Fibroblast of pulmonary artery (primary cell): ENCODE measurements around the gene LRRC47.

Experiments used
- DNase-seq: peaks from one replicate; pipeline ENCODE4 v3.0.0-alpha.2; 2010; ENCODE audit warnings: low read depth
- H3K4me3 ChIP-seq: replicated peaks from 2 replicates; pipeline ENCODE4 v1.5.1; 2011; ENCODE audit warnings: low read depth, mild to moderate bottlenecking, control low read depth, low read length, moderate library complexity
- TF ChIP-seq, protein P1 (sequence below): IDR thresholded peaks from 2 replicates; pipeline ENCODE4 v1.5.1; 2011; ENCODE audit warnings: mild to moderate bottlenecking, control low read depth, low read length, inconsistent platforms; ENCODE audit errors: missing control alignments

Gene LRRC47

DNA sequence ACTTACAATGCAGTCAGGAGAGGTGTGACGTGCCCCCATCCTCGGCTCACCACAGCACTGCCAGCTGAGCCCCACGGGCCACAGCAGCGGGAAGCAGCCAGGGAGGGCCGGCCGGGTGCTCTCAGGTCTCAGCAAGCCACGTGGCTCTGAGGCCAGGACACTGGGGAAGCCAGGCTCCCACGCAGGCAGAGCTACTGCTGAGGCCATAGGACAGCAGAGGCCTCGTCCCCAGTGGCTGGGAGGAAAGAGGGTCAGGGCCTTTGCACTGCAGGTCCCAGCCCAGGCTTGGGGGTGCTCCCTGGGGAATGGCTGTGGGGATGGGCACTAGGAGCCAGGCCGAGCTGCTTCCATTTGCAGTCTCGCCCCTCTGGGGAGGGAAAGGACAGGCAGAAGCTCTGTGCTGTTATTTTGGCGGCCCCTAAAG, 5.8 kb downstream of the LRRC47 start:
- TF ChIP-seq, protein P1, sequence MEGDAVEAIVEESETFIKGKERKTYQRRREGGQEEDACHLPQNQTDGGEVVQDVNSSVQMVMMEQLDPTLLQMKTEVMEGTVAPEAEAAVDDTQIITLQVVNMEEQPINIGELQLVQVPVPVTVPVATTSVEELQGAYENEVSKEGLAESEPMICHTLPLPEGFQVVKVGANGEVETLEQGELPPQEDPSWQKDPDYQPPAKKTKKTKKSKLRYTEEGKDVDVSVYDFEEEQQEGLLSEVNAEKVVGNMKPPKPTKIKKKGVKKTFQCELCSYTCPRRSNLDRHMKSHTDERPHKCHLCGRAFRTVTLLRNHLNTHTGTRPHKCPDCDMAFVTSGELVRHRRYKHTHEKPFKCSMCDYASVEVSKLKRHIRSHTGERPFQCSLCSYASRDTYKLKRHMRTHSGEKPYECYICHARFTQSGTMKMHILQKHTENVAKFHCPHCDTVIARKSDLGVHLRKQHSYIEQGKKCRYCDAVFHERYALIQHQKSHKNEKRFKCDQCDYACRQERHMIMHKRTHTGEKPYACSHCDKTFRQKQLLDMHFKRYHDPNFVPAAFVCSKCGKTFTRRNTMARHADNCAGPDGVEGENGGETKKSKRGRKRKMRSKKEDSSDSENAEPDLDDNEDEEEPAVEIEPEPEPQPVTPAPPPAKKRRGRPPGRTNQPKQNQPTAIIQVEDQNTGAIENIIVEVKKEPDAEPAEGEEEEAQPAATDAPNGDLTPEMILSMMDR = no peak
- H3K4me3 ChIP-seq = no peak overlapping the region
- DNase-seq = no peak

DNA sequence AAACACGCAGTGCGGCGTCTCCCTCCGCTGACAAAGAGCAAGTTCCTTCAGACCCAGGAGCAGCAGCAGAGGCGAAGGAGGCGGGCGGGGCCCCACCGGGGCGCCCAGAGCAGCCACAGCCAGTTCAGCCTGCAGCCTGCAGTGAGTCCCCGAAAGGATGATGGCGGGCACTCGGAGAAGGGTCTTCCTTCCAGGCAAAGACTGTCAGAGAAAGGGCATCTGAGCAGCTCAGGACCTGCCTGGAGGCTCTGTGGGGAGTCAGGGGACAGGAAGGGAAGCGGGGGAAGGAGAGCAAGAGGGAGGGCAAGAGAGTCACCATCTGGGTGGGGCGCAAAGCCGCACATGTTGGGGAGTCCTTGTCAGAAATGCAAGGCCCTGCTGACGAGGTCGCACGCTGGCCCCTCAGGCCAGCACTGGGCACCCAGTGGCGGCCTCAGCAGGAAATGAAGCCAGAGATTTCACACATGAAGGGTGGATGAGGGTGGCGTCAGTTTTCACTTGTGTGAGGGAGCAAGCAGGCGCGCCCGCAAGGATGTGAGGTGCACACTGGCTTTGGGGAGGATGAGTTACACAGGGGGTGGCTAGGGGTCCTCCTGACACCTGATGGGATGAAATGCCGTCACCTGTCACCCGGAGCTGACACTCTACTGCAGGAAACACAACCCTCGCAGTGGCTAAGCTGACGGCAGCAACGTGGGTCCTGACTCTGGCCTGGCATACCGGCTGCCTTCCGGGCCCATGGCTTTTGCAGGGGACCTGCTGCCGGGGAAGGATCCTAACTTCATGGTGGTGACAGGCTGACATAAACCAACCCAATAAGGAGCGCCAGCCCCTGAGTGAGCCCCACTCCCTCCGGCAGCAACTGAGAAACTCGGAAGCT, 6.6 kb downstream of the LRRC47 start:
- no peak overlapping the region for H3K4me3 ChIP-seq
- DNase-seq = no peak
- TF ChIP-seq, protein P1 = no peak

DNA sequence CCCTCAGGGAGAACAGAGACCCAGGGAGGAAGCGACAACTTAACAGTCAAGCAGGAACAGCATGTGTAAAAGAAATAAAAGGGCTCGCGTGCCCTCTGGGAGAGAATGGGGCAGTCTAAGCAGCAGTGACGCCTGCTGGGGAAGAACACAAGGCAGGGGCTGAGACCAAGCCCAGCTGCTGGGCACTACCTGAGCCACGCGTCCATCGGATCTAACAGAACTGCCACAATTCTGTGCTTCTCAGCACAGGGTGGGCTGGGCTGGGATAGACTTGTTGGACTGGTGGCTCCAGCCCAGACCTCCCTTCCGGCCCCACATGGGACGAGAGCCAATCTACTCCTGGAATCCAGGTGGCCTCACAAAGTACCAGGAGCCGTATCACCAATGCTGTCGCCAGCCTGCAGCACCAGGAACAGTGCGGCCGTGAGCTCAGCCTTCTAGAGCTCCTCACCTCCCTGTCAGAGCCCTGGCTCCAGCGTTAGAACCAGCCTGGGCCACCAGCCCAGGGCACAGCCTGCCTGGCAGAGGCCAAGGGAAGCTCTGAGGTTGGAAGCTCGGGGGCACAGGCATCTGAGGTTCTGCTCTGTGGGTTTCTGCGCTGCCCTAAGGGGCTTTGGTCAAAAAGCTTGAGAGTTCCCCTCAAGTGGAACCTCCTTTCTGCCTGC, 7.4 kb downstream of the LRRC47 start:
- TF ChIP-seq, protein P1 = no peak
- DNase-seq = no peak
- H3K4me3 ChIP-seq = no peak overlapping the region

DNA sequence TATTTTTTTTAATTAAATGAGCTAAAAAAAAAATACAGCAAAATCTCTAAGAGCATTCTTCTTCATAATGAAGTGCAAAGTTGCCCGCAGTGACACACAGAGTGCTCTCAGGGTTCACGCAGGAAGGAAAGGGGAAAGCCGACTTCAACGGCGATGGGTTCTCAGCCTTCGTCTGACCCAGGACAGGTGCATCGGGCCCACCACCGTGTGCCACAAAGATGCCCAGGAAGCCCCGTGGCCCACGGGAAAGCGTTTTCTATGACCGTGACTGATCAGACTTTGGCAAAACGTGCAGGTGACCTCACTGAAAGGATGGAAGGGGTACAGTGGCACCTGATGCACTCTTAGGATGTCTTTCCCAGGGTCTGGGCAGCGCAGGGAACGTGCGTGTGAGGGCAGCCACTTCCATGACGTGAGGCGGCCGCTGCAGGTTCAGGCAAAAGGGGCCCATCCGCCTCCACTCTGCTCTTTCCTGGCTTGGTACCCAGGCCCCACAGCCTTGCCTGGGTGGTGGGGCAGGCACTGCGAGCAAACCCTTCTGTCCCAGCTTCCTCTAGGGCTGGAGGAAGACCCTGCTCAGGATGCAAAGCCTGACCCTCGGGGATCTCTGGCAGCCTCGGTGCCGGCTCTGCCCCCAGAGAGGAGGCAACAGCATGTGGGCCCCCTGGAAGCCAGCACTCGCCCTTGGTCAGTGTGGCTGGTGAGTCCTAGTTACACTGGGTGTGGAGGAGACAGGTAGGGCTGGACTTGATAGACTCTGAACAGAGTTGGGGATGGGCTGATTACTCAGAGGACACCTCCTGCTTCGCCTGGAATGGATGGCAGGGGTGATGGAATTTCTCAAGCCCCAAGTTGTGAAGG, 8.3 kb downstream of the LRRC47 start:
- no peak overlapping the region for H3K4me3 ChIP-seq
- TF ChIP-seq, protein P1 = no peak
- DNase-seq = no peak

DNA sequence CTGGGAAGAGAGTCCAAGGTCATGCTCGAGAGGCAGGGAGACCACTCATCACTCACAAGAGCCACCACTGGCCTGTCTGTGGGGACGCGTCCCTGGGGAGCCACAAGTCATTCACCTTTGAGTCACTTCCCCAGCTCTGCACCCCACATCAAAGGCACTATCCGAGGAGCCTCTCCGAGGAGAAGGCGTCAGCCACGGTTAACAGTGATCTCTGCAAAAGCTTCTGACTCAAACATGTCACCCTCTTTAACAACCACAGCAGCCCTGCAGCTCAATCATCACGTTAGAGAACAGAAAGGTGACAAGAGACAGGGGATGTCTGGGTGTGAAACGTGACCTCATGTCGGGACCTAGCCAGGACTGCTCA, 9.0 kb downstream of the LRRC47 start:
- TF ChIP-seq, protein P1 = no peak
- no peak overlapping the region for H3K4me3 ChIP-seq
- DNase-seq = no peak

DNA sequence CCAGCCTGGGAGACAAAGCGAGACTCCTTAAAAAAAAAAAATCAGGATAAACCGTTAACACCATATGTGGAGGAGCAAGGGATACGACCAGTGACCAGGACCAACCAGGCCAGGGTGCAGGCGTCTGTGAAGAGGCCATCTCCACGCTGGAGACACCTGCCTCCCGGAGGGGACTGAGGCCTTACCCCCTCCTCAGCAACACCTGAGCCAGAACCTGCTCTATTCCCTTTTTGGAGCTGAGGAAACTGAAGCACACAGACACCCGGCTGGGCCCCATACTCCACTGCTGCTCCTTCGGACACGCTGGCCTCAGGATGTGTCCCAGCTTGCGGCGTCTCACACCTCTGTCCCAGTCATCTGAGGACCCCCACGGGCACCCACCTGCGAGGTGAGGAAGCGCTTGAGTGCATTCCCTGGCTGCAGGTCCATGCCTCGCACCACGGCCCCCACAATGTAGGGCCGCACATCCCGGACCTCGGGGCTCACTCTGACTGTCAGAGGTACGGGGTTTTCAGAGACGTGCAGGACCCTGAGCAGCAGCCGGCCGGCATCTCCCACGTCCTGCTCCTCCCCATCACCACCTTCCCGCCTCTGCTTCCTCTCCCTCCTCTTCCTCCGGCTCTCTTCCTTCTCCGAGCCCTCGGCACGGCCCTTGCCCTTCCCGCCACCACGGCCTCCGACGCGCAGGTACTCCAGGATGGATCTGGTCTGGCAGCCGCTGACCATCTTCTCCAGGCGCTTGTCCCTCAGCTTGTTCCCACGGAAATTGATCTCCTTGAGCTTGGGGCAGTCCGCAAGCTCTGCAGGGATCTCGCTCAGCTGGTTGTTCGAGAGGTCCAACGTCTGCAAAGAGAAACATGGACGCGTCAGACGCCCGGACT, 9.6 kb downstream of the LRRC47 start:
- no peak for DNase-seq
- H3K4me3 ChIP-seq = no peak overlapping the region
- TF ChIP-seq, protein P1 = no peak
